ENCODE data around the gene KLHL2. TPM values are rescaled to one million over a fixed set of nuclear protein-coding genes. Genes with fewer than 3 reads are reported as not detected.
A peak's percentile ranks its signal among the peaks of the same experiment; 100 is the strongest.

KLHL2 gene
- total and polyA plus RNA-seq, 9 of the 15 experiments (the other 6 are each of a cell fraction or from before 2014, with no cell fraction given) = 2.5 to 11.3 (median 6.1) TPM

GRCh38 chr4:165207431-165208220 is at the start of gene KLHL2 (continued):
- TF ChIP-seq BHLHE40 (IDR thresholded peaks at IDR 0.05; ENCODE audit: low read length) (0 out of 2 replicates have a peak, but pooled peaks have one; percentile 21), ZBTB2 (IDR thresholded peaks at IDR 0.05) (no peak), USF2 (CRISPR knock-in tag; IDR thresholded peaks at IDR 0.05) (no peak), GABPA (tag; conservative IDR thresholded peaks at IDR 0.05; ENCODE audit: low read depth) (peak; percentile 77), SMAD4 (CRISPR knock-in tag; conservative IDR thresholded peaks at IDR 0.05) (peak; percentile 66), SAP30 (IDR thresholded peaks at IDR 0.05; ENCODE audit: borderline replicate concordance, insufficient read depth, low read depth, low read length, poor library complexity, severe bottlenecking) (peak; percentile 29), ELF2 (CRISPR knock-in tag; IDR thresholded peaks at IDR 0.05) (peak; percentile 83; the same call in 1 of the 2 replicates), TCFL5 (CRISPR knock-in tag; conservative IDR thresholded peaks at IDR 0.05) (no peak), ELF1 (tag; IDR thresholded peaks at IDR 0.05) (peak; percentile 98), ZNF639 (CRISPR knock-in tag; conservative IDR thresholded peaks at IDR 0.05 in 1 of 2, IDR thresholded peaks at IDR 0.05 in 1 of 2) (0 out of 4 replicates have a peak, but pooled peaks of 1 of the 2 experiments have one; percentile 33), SIN3A (IDR thresholded peaks at IDR 0.05; ENCODE audit: borderline replicate concordance in 2 of 2, control insufficient read depth in 1 of 2, low read depth in 2 of 2, low read length in 2 of 2) (peak in 1 of 2 experiments; percentile 29; a peak in 1 of 4 replicates), KDM5B (IDR thresholded peaks at IDR 0.05; ENCODE audit: insufficient replicate concordance, low read depth, low read length) (peak; percentile 62), E2F6 (IDR thresholded peaks at IDR 0.05; ENCODE audit: borderline replicate concordance in 1 of 2, extremely low read depth in 1 of 2, insufficient read depth in 1 of 2, insufficient read length in 1 of 2, low read depth in 1 of 2, low read length in 1 of 2, poor library complexity in 1 of 2, severe bottlenecking in 1 of 2) (peak in 1 of 2 experiments; percentile 62), FOXJ3 (CRISPR knock-in tag; IDR thresholded peaks at IDR 0.05) (no peak), MAZ (CRISPR knock-in tag; conservative IDR thresholded peaks at IDR 0.05 in 1 of 2, IDR thresholded peaks at IDR 0.05 in 1 of 2) (peak; percentile 16 to 53; a peak in 2 of 4 replicates), YY1 (IDR thresholded peaks at IDR 0.05; ENCODE audit: borderline replicate concordance in 1 of 3, control insufficient read depth in 1 of 3, extremely low read depth in 1 of 3, insufficient read depth in 3 of 3, insufficient read length in 1 of 3, insufficient replicate concordance in 2 of 3, low read depth in 1 of 3, low read length in 2 of 3) (peak in 2 of 3 experiments; percentile 15 to 57), ATF1 (CRISPR knock-in tag; IDR thresholded peaks at IDR 0.05) (peak; percentile 24; the same call in 1 of the 2 replicates), ATF1 (tag; IDR thresholded peaks at IDR 0.05) (no peak), GATAD2B (IDR thresholded peaks at IDR 0.05; ENCODE audit: borderline replicate concordance) (0 out of 2 replicates have a peak, but pooled peaks have one; percentile 76)
